Measurements from ENCODE around the gene GRHL3. TPM values are rescaled to one million over a fixed set of nuclear protein-coding genes. Genes with fewer than 3 reads are reported as not detected.

GRHL3 gene
- polyA plus RNA-seq, 3 donors = 0.03 TPM; not detected in 2

DNA sequence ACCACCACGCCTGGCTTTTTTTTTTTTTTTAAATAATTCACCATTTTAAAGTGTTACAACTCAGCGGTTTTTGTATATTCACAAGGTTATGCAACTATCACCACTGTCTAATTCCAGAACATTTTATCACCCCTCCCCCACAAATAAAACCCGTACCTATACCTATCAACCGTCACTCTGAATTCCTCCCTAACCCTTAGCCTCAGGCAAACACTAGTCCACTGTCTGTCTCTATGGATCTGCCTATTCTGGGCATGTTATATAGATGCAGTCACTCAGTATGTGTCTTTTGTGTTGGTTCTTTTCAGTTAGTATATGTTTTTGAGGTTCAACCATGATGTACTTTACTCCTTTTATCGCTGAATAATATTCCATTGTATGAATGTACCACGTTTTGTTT is 19.3 kb upstream of the GRHL3 start:
- no peaks in the 10 kb centered on the region for H3K79me2 ChIP-seq (ENCODE audit: insufficient read depth, low read length)
- no peak overlapping the region for H2AFZ ChIP-seq (ENCODE audit: insufficient read depth, low read depth, low read length, poor library complexity, severe bottlenecking)
- H3K27me3 ChIP-seq (ENCODE audit: control insufficient read depth in 2 of 2, insufficient read depth in 2 of 2, low read length in 2 of 2) = peaks cover 0 to 2% of the 10 kb centered on the region in 2 donors
- Mint-ChIP-seq H3K4me1 (peaks cover 6% of the 10 kb centered on the region), H3K4me3 (no peak overlapping the region), H3K36me3 (no peaks in the 10 kb centered on the region), H3K27me3 (ENCODE audit: low read depth in 3 of 3) (peaks cover 7 to 24% (median 22%) of the 10 kb centered on the region in 3 donors), H3K27ac (no peak overlapping the region), H3K9me3 (peaks cover 0 to 2% (median 0%) of the 10 kb centered on the region in 7 donors)
- 39% methylated on average over 2 of the region's 6 CpGs for WGBS (ENCODE audit: insufficient coverage)
- no peaks in the 10 kb centered on the region for H3K9me3 ChIP-seq (replicated peaks in 1 of 2; ENCODE audit: control insufficient read depth in 1 of 2, insufficient read depth in 1 of 2, low read length in 2 of 2)
- H3K27ac ChIP-seq (ENCODE audit: low read depth in 1 of 2, low read length in 2 of 2) = no peak overlapping the region
- no peak overlapping the region for H3K4me3 ChIP-seq (replicated peaks in 1 of 3; ENCODE audit: low read depth in 2 of 3, low read length in 3 of 3)
- intact Hi-C loops (cut with micrococcal nuclease) = no loop called here
- no peak overlapping the region for H3K4me2 ChIP-seq (replicated peaks; ENCODE audit: extremely low read depth, low read length, poor library complexity, severe bottlenecking)
- no peak for DNase-seq
- no peaks in the 10 kb centered on the region for H4K20me1 ChIP-seq (ENCODE audit: insufficient read depth, low read length)
- TF ChIP-seq CTCF (IDR thresholded peaks at IDR 0.05) = no peak
- H3K9ac ChIP-seq (ENCODE audit: insufficient read depth, low read length, poor library complexity, severe bottlenecking) = no peak overlapping the region
- no peaks in the 10 kb centered on the region for H3K36me3 ChIP-seq (replicated peaks in 1 of 2; ENCODE audit: control insufficient read depth in 1 of 2, insufficient read depth in 2 of 2, low read length in 2 of 2)
- H3K4me1 ChIP-seq (ENCODE audit: control insufficient read depth in 1 of 2, insufficient read depth in 2 of 2, low read length in 2 of 2) = peaks cover 0 to 4% of the 10 kb centered on the region in 2 donors

DNA sequence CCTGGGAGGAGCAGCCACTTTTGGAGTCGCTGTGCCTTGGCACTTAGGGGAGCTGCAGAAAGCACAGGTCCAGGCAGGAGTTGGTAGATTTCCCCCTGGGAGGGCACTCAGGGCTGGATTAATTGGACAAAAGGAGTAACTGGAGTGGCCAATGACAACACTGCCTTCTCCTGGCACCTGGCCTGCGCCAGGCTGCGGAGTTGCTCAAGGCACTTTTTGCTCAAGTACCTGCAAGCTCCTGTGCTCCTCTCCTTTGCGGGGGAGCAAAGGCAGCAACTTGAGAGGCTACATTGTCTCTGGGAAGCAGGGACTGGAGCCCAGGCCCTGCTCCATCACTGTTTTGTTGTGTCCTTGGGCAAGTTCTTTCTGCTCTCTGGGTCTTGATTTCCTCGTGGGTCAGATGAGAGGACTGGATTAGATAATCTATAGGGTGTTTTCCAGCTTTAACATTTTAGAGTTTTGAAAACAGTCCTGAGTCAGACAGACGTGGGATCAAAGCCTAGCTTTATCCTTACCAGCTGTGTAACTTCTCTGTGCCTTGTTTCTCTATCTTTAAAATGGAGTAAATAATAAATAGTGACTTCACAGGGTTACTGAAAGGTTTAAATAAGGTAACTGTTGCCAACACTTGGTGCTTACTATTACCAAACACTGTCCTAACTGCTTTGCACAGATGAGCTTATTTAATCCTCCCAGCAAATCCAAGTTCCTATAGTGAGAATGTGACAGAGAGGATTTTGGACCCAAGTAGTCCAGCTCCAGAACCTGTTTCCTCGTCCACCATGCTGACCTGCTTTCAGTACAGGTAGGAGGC is 18.0 kb upstream of the GRHL3 start:
- H3K4me2 ChIP-seq (replicated peaks; ENCODE audit: extremely low read depth, low read length, poor library complexity, severe bottlenecking) = no peak overlapping the region
- no peaks in the 10 kb centered on the region for H3K9me3 ChIP-seq (replicated peaks in 1 of 2; ENCODE audit: control insufficient read depth in 1 of 2, insufficient read depth in 1 of 2, low read length in 2 of 2)
- no peak overlapping the region for H3K27ac Mint-ChIP-seq
- no peak overlapping the region for H3K4me3 Mint-ChIP-seq
- no peak for DNase-seq
- H4K20me1 ChIP-seq (ENCODE audit: insufficient read depth, low read length) = no peaks in the 10 kb centered on the region
- peaks cover 0 to 2% of the 10 kb centered on the region in 2 donors for H3K27me3 ChIP-seq (ENCODE audit: control insufficient read depth in 2 of 2, insufficient read depth in 2 of 2, low read length in 2 of 2)
- H3K4me1 Mint-ChIP-seq = no peaks in the 10 kb centered on the region
- no peak overlapping the region for H3K27ac ChIP-seq (ENCODE audit: low read depth in 1 of 2, low read length in 2 of 2)
- intact Hi-C loops (cut with micrococcal nuclease) = no loop called here
- H3K79me2 ChIP-seq (ENCODE audit: insufficient read depth, low read length) = no peaks in the 10 kb centered on the region
- no peak for TF ChIP-seq CTCF (IDR thresholded peaks at IDR 0.05)
- no peak overlapping the region for H3K4me3 ChIP-seq (replicated peaks in 1 of 3; ENCODE audit: low read depth in 2 of 3, low read length in 3 of 3)
- H3K36me3 ChIP-seq (replicated peaks in 1 of 2; ENCODE audit: control insufficient read depth in 1 of 2, insufficient read depth in 2 of 2, low read length in 2 of 2) = no peaks in the 10 kb centered on the region
- H3K4me1 ChIP-seq (ENCODE audit: control insufficient read depth in 1 of 2, insufficient read depth in 2 of 2, low read length in 2 of 2) = no peaks in the 10 kb centered on the region
- H3K9ac ChIP-seq (ENCODE audit: insufficient read depth, low read length, poor library complexity, severe bottlenecking) = no peak overlapping the region
- peaks cover 0 to 2% (median 0%) of the 10 kb centered on the region in 7 donors for H3K9me3 Mint-ChIP-seq
- 87% methylated on average over 6 of the region's 7 CpGs for WGBS (ENCODE audit: insufficient coverage)
- H3K27me3 Mint-ChIP-seq (ENCODE audit: low read depth in 3 of 3) = peaks cover 7 to 24% (median 22%) of the 10 kb centered on the region in 3 donors
- H3K36me3 Mint-ChIP-seq = no peaks in the 10 kb centered on the region
- H2AFZ ChIP-seq (ENCODE audit: insufficient read depth, low read depth, low read length, poor library complexity, severe bottlenecking) = no peak overlapping the region
